Astrocyte (in vitro differentiated cells and primary cell): ENCODE measurements around the gene SLC2A3.
"Not testable (repeated sequence)": the region's sequence is repeated elsewhere in the genome, so short reads cannot be mapped to it uniquely, and the experiment has no call there.

Experiments used
- EZH2 ChIP-seq: IDR thresholded peaks from 2 replicates; pipeline ENCODE4 v1.6.1; 2012; ENCODE audit warnings: mild to moderate bottlenecking, low read length, inconsistent platforms; ENCODE audit not compliant: insufficient read depth
- TF ChIP-seq, protein P1 (sequence below): IDR thresholded peaks from 2 replicates; pipeline ENCODE4 v1.5.1; 2011; ENCODE audit warnings: low read depth, mild to moderate bottlenecking, inconsistent platforms, low read length, moderate library complexity; ENCODE audit not compliant: insufficient read depth

DNA sequence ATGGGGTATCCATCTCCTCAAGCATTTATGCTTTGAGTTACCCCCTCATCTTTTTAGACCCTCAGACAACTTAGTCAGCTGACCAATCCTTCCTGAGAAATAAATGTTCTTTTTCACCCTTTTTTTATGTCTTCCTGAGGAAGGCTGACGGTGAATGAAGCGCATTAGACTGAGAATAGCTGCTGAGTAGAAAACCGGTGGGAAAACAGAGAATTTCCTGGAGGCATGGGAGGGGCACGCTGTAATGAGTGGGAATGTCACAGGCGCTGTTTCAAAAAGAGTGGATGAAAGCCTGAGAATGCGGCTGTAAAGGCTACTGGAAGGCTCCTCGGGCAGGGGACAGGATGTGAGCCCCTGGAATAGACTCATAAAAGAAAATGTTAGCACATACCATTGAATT lies 35.8 kb upstream of the SLC2A3 start:
- not testable (repeated sequence) for TF ChIP-seq EZH2
- TF ChIP-seq, protein P1, sequence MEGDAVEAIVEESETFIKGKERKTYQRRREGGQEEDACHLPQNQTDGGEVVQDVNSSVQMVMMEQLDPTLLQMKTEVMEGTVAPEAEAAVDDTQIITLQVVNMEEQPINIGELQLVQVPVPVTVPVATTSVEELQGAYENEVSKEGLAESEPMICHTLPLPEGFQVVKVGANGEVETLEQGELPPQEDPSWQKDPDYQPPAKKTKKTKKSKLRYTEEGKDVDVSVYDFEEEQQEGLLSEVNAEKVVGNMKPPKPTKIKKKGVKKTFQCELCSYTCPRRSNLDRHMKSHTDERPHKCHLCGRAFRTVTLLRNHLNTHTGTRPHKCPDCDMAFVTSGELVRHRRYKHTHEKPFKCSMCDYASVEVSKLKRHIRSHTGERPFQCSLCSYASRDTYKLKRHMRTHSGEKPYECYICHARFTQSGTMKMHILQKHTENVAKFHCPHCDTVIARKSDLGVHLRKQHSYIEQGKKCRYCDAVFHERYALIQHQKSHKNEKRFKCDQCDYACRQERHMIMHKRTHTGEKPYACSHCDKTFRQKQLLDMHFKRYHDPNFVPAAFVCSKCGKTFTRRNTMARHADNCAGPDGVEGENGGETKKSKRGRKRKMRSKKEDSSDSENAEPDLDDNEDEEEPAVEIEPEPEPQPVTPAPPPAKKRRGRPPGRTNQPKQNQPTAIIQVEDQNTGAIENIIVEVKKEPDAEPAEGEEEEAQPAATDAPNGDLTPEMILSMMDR: not testable (repeated sequence)
